Endothelial cell of umbilical vein (primary cell): ENCODE data around the gene ABTB2. TPM values are rescaled to one million over a fixed set of nuclear protein-coding genes. Genes with fewer than 3 reads are reported as not detected.

Experiments
- BruUV-seq: library from RNA; stranded (reverse); fragments of 400-500 nt; replicated peaks from 2 replicates; lab custom pipeline; 2021; lab: Mats Ljungman, UMichigan
- CTCF ChIA-PET: fragments of 300-600, 350-600 bp; sonication (Branson Sonifier 250); formaldehyde crosslinking; loops from one replicate; lab custom pipeline; 2021; ENCODE audit warnings: antibody characterized with exemption, inconsistent platforms; lab: Charles Lee
- POLR2A ChIA-PET: fragments of 300-600, 350-600 bp; sonication (Branson Sonifier 250); formaldehyde crosslinking; loops from one replicate; lab custom pipeline; 2021; ENCODE audit warnings: antibody characterized with exemption, inconsistent platforms; lab: Charles Lee
- DNase-seq: peaks from one replicate; pipeline ENCODE4 v3.0.0-alpha.2; 2011; ENCODE audit warnings: low read depth, low spot score
- FAIRE-seq: peaks from 2 replicates; lab custom pipeline; 2011; peaks lifted over from hg19 to GRCh38; lab: Jason Lieb, UNC
- H2AFZ ChIP-seq: 2 replicates; pipeline ENCODE4 v1.6.0; 2012; ENCODE audit warnings: low read depth, low read length, control low read depth, inconsistent platforms
- H3K27ac ChIP-seq: 2 replicates; pipeline ENCODE4 v1.5.1; 2011; ENCODE audit warnings: low read depth, mild to moderate bottlenecking, control low read depth, low read length, moderate library complexity; ENCODE audit not compliant: insufficient read depth
- H3K27me3 ChIP-seq, 2 experiments: 2 replicates each; pipeline versions ENCODE4 v1.6.0 to v1.6.1; 2011; ENCODE audit warnings: low read length in 2 of 2, mixed read lengths in 1 of 2; ENCODE audit not compliant: control insufficient read depth in 2 of 2, insufficient read depth in 2 of 2
- H3K36me3 ChIP-seq, 2 experiments: 2 replicates in 1 of 2; 3 replicates in 1 of 2; pipeline ENCODE4 v1.5.1; 2011; ENCODE audit warnings: low read length in 2 of 2, mild to moderate bottlenecking in 1 of 2, moderate library complexity in 1 of 2; ENCODE audit not compliant: control insufficient read depth in 2 of 2, insufficient read depth in 2 of 2; ENCODE audit errors: extremely low read depth in 1 of 2
- H3K4me1 ChIP-seq: 3 replicates; pipeline ENCODE4 v1.5.1; 2011; ENCODE audit warnings: mild to moderate bottlenecking, low read length; ENCODE audit not compliant: control insufficient read depth, insufficient read depth; ENCODE audit errors: extremely low read depth
- H3K4me2 ChIP-seq: 2 replicates; pipeline ENCODE4 v1.6.1; 2011; ENCODE audit warnings: low read length, control low read depth, mixed read lengths; ENCODE audit not compliant: insufficient read depth
- H3K4me3 ChIP-seq, 3 experiments: fragments of 200-600 bp in 1 of 3; sonication (generic), shearing (Covaris generic) in 1 of 3; replicated peaks in 1 of 3; 2 replicates each; pipeline ENCODE4 v1.5.1; 2011 to 2016; ENCODE audit warnings: control low read depth in 3 of 3, low read length in 3 of 3, mild to moderate bottlenecking in 2 of 3, inconsistent platforms in 1 of 3, low read depth in 1 of 3, moderate library complexity in 1 of 3; ENCODE audit not compliant: insufficient read depth in 1 of 3
- H3K79me2 ChIP-seq: 2 replicates; pipeline ENCODE4 v1.6.0; 2012; ENCODE audit warnings: low read length, inconsistent platforms; ENCODE audit not compliant: control insufficient read depth, insufficient read depth
- H3K9ac ChIP-seq: replicated peaks from 2 replicates; pipeline ENCODE3; 2011; ENCODE audit warnings: low read length, control low read depth; ENCODE audit not compliant: insufficient read depth; ENCODE audit errors: extremely low read depth
- H3K9me1 ChIP-seq: replicated peaks from 3 replicates; pipeline ENCODE4 v1.6.0; 2011; ENCODE audit warnings: mild to moderate bottlenecking, low read length; ENCODE audit not compliant: control insufficient read depth, insufficient read depth; ENCODE audit errors: extremely low read depth
- H3K9me3 ChIP-seq: replicated peaks from 2 replicates; pipeline ENCODE4 v1.5.1; 2012; ENCODE audit warnings: low read length, inconsistent platforms; ENCODE audit not compliant: control insufficient read depth, insufficient read depth
- H4K20me1 ChIP-seq: replicated peaks from 2 replicates; pipeline ENCODE3; 2011; ENCODE audit warnings: mild to moderate bottlenecking, low read length; ENCODE audit not compliant: control insufficient read depth, insufficient read depth; ENCODE audit errors: extremely low read depth
- CTCF ChIP-seq, 2 donors: IDR thresholded peaks; 1 replicate in 1 of 2; 2 replicates in 1 of 2; pipeline ENCODE4 v1.5.1; 2011; ENCODE audit warnings: low read length in 2 of 2, mild to moderate bottlenecking in 2 of 2, moderate library complexity in 2 of 2, control low read depth in 1 of 2, inconsistent platforms in 1 of 2, low read depth in 1 of 2; ENCODE audit not compliant: insufficient read depth in 1 of 2; ENCODE audit errors: extremely low read depth in 1 of 2
- EZH2 ChIP-seq: IDR thresholded peaks from 2 replicates; pipeline ENCODE4 v1.6.1; 2012; ENCODE audit warnings: borderline replicate concordance, low read depth, mild to moderate bottlenecking, moderate library complexity, low read length, inconsistent platforms; ENCODE audit not compliant: severe bottlenecking
- FOS ChIP-seq: IDR thresholded peaks from 2 replicates; pipeline ENCODE4 v1.6.1; 2011; ENCODE audit warnings: mild to moderate bottlenecking, low read length, moderate library complexity, borderline replicate concordance; ENCODE audit not compliant: insufficient read depth
- GATA2 ChIP-seq: IDR thresholded peaks from 2 replicates; pipeline ENCODE4 v1.7.0; 2011; ENCODE audit warnings: low read depth, mild to moderate bottlenecking, moderate library complexity, mixed read lengths, low read length; ENCODE audit not compliant: insufficient read length, insufficient read depth
- JUN ChIP-seq: IDR thresholded peaks from 2 replicates; pipeline ENCODE4 v1.6.1; 2011; ENCODE audit warnings: borderline replicate concordance, low read depth; ENCODE audit not compliant: insufficient read length, insufficient read depth
- MAX ChIP-seq: IDR thresholded peaks from 2 replicates; pipeline ENCODE4 v1.6.1; 2011; ENCODE audit not compliant: insufficient read depth, insufficient read length
- MYC ChIP-seq: IDR thresholded peaks from one replicate; pipeline ENCODE4 v1.6.1; 2011; ENCODE audit warnings: mild to moderate bottlenecking, low read depth, low read length
- POLR2A ChIP-seq: IDR thresholded peaks from 2 replicates; pipeline ENCODE4 v1.6.1; 2012; ENCODE audit warnings: low read depth, mild to moderate bottlenecking, control low read depth, low read length
- POLR2AphosphoS5 ChIP-seq: IDR thresholded peaks from 2 replicates; pipeline ENCODE4 v1.6.1; 2012; ENCODE audit warnings: low read depth, mild to moderate bottlenecking, control low read depth, low read length, moderate library complexity; ENCODE audit not compliant: insufficient read depth
- dilution Hi-C: fragments of 300-500 bp; cut with MboI; formaldehyde crosslinking; loops from one replicate; pipeline ENCODE4 v1.15.0; 2019; ENCODE audit warnings: low sequenced_read_pairs; ENCODE audit not compliant: extremely low pct_ligation_motif_present
- intact Hi-C: fragments of 100-400 bp; cut with micrococcal nuclease; formaldehyde crosslinking; loops from one replicate; pipeline ENCODE4 v1.10.0; 2022
- polyA plus RNA-seq, 4 experiments: library from polyadenylated mRNA; depleted of rRNA in 3 of 4; stranded (reverse) in 3 of 4; unstranded in 1 of 4; fragments of >200 nt; gene quantifications; 2 replicates each; pipeline versions ENCODE4 v1.2.1 to v1.2.3, GENCODE V29; 2011 to 2012; ENCODE audit warnings: missing spikeins in 1 of 4
- total RNA-seq: library from RNA; stranded (reverse); gene quantifications from 2 replicates; pipeline ENCODE4 v1.2.3, GENCODE V29; 2021

Gene ABTB2
- total and polyA plus RNA-seq, 2 donors (not counting 3 experiments of a cell fraction or from before 2014, with no cell fraction given) = 0.11 to 0.14 TPM

- H2AFZ ChIP-seq = no peak overlapping the region
- ChIA-PET CTCF (no interaction called here), POLR2A (no interaction called here)
- peaks cover 5% of the 10 kb centered on the region for H3K4me1 ChIP-seq
- dilution Hi-C loops = no loop called here
- DNase-seq = no peak
- no peak overlapping the region for H3K4me3 ChIP-seq
- no peaks in the 10 kb centered on the region for H3K36me3 ChIP-seq
- intact Hi-C loops = no loop called here
- no peak overlapping the region for H3K9ac ChIP-seq
- no peaks in the 10 kb centered on the region for H3K27me3 ChIP-seq
- H4K20me1 ChIP-seq = no peaks in the 10 kb centered on the region
- H3K27ac ChIP-seq = no peak overlapping the region
- no peaks in the 10 kb centered on the region for H3K9me1 ChIP-seq
- H3K9me3 ChIP-seq = no peaks in the 10 kb centered on the region
- H3K79me2 ChIP-seq = no peaks in the 10 kb centered on the region
- TF ChIP-seq MYC (no peak), CTCF (IDR thresholded peaks at IDR 0.05; ENCODE audit: extremely low read depth in 1 of 2, insufficient read depth in 1 of 2, low read depth in 1 of 2, low read length in 2 of 2) (no peak), EZH2 (no peak), POLR2A (no peak), MAX (no peak), FOS (no peak), POLR2AphosphoS5 (no peak), GATA2 (no peak), JUN (no peak)
- H3K4me2 ChIP-seq = no peak overlapping the region
- FAIRE-seq = no peak
- BruUV-seq = no TSS peak
Observed at GRCh38 chr11:34255101-34255500, 102.7 kb downstream of the ABTB2 start.
